T-helper 22 cell (primary cell): Measurements from ENCODE around the gene ATG13.

Experiments used
- DNase-seq: peaks from one replicate; pipeline ENCODE4 v3.0.0-alpha.2; 2020; ENCODE audit warnings: low read depth

The ATG13 gene

GRCh38 chr11:46676436-46677158 is 59.2 kb downstream of the ATG13 start:
- no peak for DNase-seq

- DNase-seq = no peak
These were observed 59.8 kb downstream of the ATG13 start for GRCh38 chr11:46677169-46677568.

- DNase-seq = no peak
These were observed 60.8 kb downstream of the ATG13 start for GRCh38 chr11:46677991-46678740.

GRCh38 chr11:46678741-46679130 is 61.4 kb downstream of the ATG13 start:
- no peak for DNase-seq

GRCh38 chr11:46679241-46680163 is 62.1 kb downstream of the ATG13 start:
- DNase-seq = no peak

GRCh38 chr11:46680164-46680760 is 62.9 kb downstream of the ATG13 start:
- no peak for DNase-seq

GRCh38 chr11:46680815-46681214 is 63.5 kb downstream of the ATG13 start:
- no peak for DNase-seq

- DNase-seq = no peak
These were observed 64.5 kb downstream of the ATG13 start for GRCh38 chr11:46681814-46682213.

GRCh38 chr11:46682773-46683752 is 65.7 kb downstream of the ATG13 start:
- DNase-seq = no peak

GRCh38 chr11:46684367-46684766 is 67.0 kb downstream of the ATG13 start:
- DNase-seq = no peak

GRCh38 chr11:46686886-46687795 is 69.8 kb downstream of the ATG13 start:
- DNase-seq = no peak

GRCh38 chr11:46690702-46691101 is 73.3 kb downstream of the ATG13 start:
- no peak for DNase-seq

- DNase-seq = no peak
These were observed 75.1 kb downstream of the ATG13 start for GRCh38 chr11:46692450-46692849.

GRCh38 chr11:46693597-46694012 is 76.3 kb downstream of the ATG13 start:
- no peak for DNase-seq

- no peak for DNase-seq
These were observed 76.7 kb downstream of the ATG13 start for GRCh38 chr11:46694072-46694471.

- DNase-seq = no peak
These were observed 77.3 kb downstream of the ATG13 start for GRCh38 chr11:46694607-46695006.

- DNase-seq = no peak
These were observed 78.2 kb downstream of the ATG13 start for GRCh38 chr11:46695345-46696211.

GRCh38 chr11:46696212-46696558 is 78.8 kb downstream of the ATG13 start:
- no peak for DNase-seq

- DNase-seq = no peak
These were observed 80.0 kb downstream of the ATG13 start for GRCh38 chr11:46697303-46697702.
